Keratinocyte (primary cell): Measurements from ENCODE around the gene SPHK2. TPM values are rescaled to one million over a fixed set of nuclear protein-coding genes. Genes with fewer than 3 reads are reported as not detected.

Experiments used
- DNase-seq: peaks from one replicate; pipeline ENCODE4 v3.0.0-alpha.2; 2011; ENCODE audit warnings: low read depth, missing footprints, low spot score
- FAIRE-seq: peaks from 2 replicates; lab custom pipeline; 2011; peaks lifted over from hg19 to GRCh38; lab: Jason Lieb, UNC
- H2AFZ ChIP-seq: 2 replicates; pipeline ENCODE4 v1.6.0; 2012; ENCODE audit warnings: low read length, control low read depth, inconsistent platforms; ENCODE audit not compliant: control insufficient read depth
- H3K27ac ChIP-seq: 2 replicates; pipeline ENCODE4 v1.5.1; 2011; ENCODE audit warnings: low read length; ENCODE audit not compliant: control insufficient read depth, insufficient read depth
- H3K27me3 ChIP-seq: 3 replicates; pipeline ENCODE4 v1.6.0; 2011; ENCODE audit warnings: low read length; ENCODE audit not compliant: control insufficient read depth, insufficient read depth; ENCODE audit errors: extremely low read depth
- H3K36me3 ChIP-seq, 2 experiments: 2 replicates in 1 of 2; 3 replicates in 1 of 2; pipeline ENCODE4 v1.5.1; 2011; ENCODE audit warnings: low read length in 2 of 2, mild to moderate bottlenecking in 1 of 2; ENCODE audit not compliant: control insufficient read depth in 2 of 2, insufficient read depth in 2 of 2; ENCODE audit errors: extremely low read depth in 1 of 2
- H3K4me1 ChIP-seq: 3 replicates; pipeline ENCODE4 v1.5.1; 2011; ENCODE audit warnings: low read length; ENCODE audit not compliant: control insufficient read depth, insufficient read depth; ENCODE audit errors: extremely low read depth
- H3K4me2 ChIP-seq: 3 replicates; pipeline ENCODE4 v1.6.0; 2011; ENCODE audit warnings: low read depth, low read length; ENCODE audit not compliant: control insufficient read depth, insufficient read depth; ENCODE audit errors: extremely low read depth
- H3K4me3 ChIP-seq, 3 experiments: fragments of 200-600 bp in 1 of 3; sonication (generic) in 1 of 3; 2 replicates in 2 of 3; 3 replicates in 1 of 3; pipeline ENCODE4 v1.5.1; 2011 to 2016; ENCODE audit warnings: low read length in 3 of 3, mild to moderate bottlenecking in 3 of 3, control low read depth in 2 of 3, inconsistent platforms in 1 of 3, low read depth in 1 of 3, mixed read lengths in 1 of 3, mixed run types in 1 of 3, moderate library complexity in 1 of 3; ENCODE audit not compliant: control insufficient read depth in 2 of 3, insufficient read depth in 2 of 3; ENCODE audit errors: extremely low read depth in 1 of 3
- H3K79me2 ChIP-seq: 2 replicates; pipeline ENCODE4 v1.6.0; 2012; ENCODE audit warnings: low read length; ENCODE audit not compliant: control insufficient read depth, insufficient read depth
- H3K9ac ChIP-seq: 3 replicates; pipeline ENCODE4 v1.6.0; 2011; ENCODE audit warnings: low read length; ENCODE audit not compliant: control insufficient read depth, insufficient read depth; ENCODE audit errors: extremely low read depth
- H3K9me1 ChIP-seq: 3 replicates; pipeline ENCODE4 v1.6.0; 2011; ENCODE audit warnings: low read length; ENCODE audit not compliant: control insufficient read depth, insufficient read depth; ENCODE audit errors: extremely low read depth
- H3K9me3 ChIP-seq: 2 replicates; pipeline ENCODE4 v1.5.1; 2012; ENCODE audit warnings: low read depth, low read length; ENCODE audit not compliant: control insufficient read depth
- H4K20me1 ChIP-seq: 3 replicates; pipeline ENCODE4 v1.6.0; 2011; ENCODE audit warnings: low read length; ENCODE audit not compliant: control insufficient read depth, insufficient read depth; ENCODE audit errors: extremely low read depth
- CTCF ChIP-seq, 3 experiments: IDR thresholded peaks in 1 of 3; conservative IDR thresholded peaks in 1 of 3; optimal IDR thresholded peaks in 1 of 3; 2 replicates in 2 of 3; 3 replicates in 1 of 3; pipeline versions ENCODE3 to v1.5.1; 2011; ENCODE audit warnings: low read length in 3 of 3, mild to moderate bottlenecking in 3 of 3, moderate library complexity in 2 of 3, control low read depth in 1 of 3, inconsistent platforms in 1 of 3; ENCODE audit not compliant: insufficient read depth in 2 of 3; ENCODE audit errors: extremely low read depth in 1 of 3
- EZH2 ChIP-seq: IDR thresholded peaks from one replicate; pipeline ENCODE4 v1.6.1; 2012; ENCODE audit warnings: inconsistent platforms, mild to moderate bottlenecking, low read length, moderate library complexity
- dilution Hi-C: fragments of 300-500 bp; cut with MboI; formaldehyde crosslinking; loops from one replicate; pipeline ENCODE4 v1.7.0; 2020; ENCODE audit warnings: low sequenced_read_pairs; ENCODE audit not compliant: extremely low pct_ligation_motif_present
- polyA plus RNA-seq, 5 experiments: library from polyadenylated mRNA; depleted of rRNA in 3 of 5; stranded (reverse) in 3 of 5; stranded (forward) in 1 of 5; unstranded in 1 of 5; fragments of >200 nt; gene quantifications; 1 replicate in 1 of 5; 2 replicates in 3 of 5; 3 replicates in 1 of 5; pipeline versions ENCODE4 v1.2.1 to v1.2.3, GENCODE V29; 2011 to 2012; ENCODE audit warnings: missing spikeins in 2 of 5, low read depth in 1 of 5, low replicate concordance in 1 of 5

The SPHK2 gene
- polyA plus RNA-seq, 1 donor (not counting 4 experiments of a cell fraction or from before 2014, with no cell fraction given): 2.8 TPM

- no peak for DNase-seq
- TF ChIP-seq EZH2 (no peak), CTCF (optimal IDR thresholded peaks at IDR 0.05 in 1 of 3, IDR thresholded peaks at IDR 0.05 in 1 of 3, conservative IDR thresholded peaks at IDR 0.05 in 1 of 3; ENCODE audit: extremely low read depth in 1 of 3, insufficient read depth in 2 of 3, low read length in 3 of 3) (no peak)
- dilution Hi-C loops: no loop called here
- Histone ChIP-seq H3K36me3 (no peaks in the 10 kb centered on the region), H3K9me3 (no peaks in the 10 kb centered on the region), H3K4me1 (peaks cover 51% of the 10 kb centered on the region), H3K27ac (peak overlapping the region; percentile 56), H3K4me2 (peak overlapping the region; percentile 77), H2AFZ (peak overlapping the region; percentile 78), H3K9me1 (no peaks in the 10 kb centered on the region), H4K20me1 (no peaks in the 10 kb centered on the region), H3K27me3 (no peaks in the 10 kb centered on the region), H3K9ac (peak overlapping the region; percentile 48), H3K79me2 (no peaks in the 10 kb centered on the region), H3K4me3 (peak overlapping the region in 2 of 3 experiments; percentile 1 to 13)
- FAIRE-seq: no peak
Measured at GRCh38 chr19:48634036-48634342, 14.7 kb downstream of the SPHK2 start.

- Histone ChIP-seq H3K4me3 (peak overlapping the region in 2 of 3 experiments; percentile 32 to 59), H3K9me3 (no peaks in the 10 kb centered on the region), H3K4me2 (peak overlapping the region; percentile 86), H3K27me3 (no peaks in the 10 kb centered on the region), H3K9ac (peak overlapping the region; percentile 57), H3K9me1 (no peaks in the 10 kb centered on the region), H3K79me2 (no peaks in the 10 kb centered on the region), H2AFZ (peak overlapping the region; percentile 78), H3K27ac (peak overlapping the region; percentile 82), H4K20me1 (no peaks in the 10 kb centered on the region), H3K4me1 (peaks cover 55% of the 10 kb centered on the region), H3K36me3 (no peaks in the 10 kb centered on the region)
- TF ChIP-seq EZH2 (no peak), CTCF (optimal IDR thresholded peaks at IDR 0.05 in 1 of 3, IDR thresholded peaks at IDR 0.05 in 1 of 3, conservative IDR thresholded peaks at IDR 0.05 in 1 of 3; ENCODE audit: extremely low read depth in 1 of 3, insufficient read depth in 2 of 3, low read length in 3 of 3) (no peak)
- FAIRE-seq: peak; percentile 77
- DNase-seq: peak; percentile 84
- dilution Hi-C loops: no loop called here
Measured at GRCh38 chr19:48634424-48635262, 15.3 kb downstream of the SPHK2 start.
